ENCODE measurements around the gene TYMP. TPM values are rescaled to one million over a fixed set of nuclear protein-coding genes. Genes with fewer than 3 reads are reported as not detected.

TYMP gene
- total and polyA plus RNA-seq, 2 of the 8 experiments (the other 6 are each of a cell fraction or from before 2014, with no cell fraction given) = 0.43 to 0.48 TPM

DNA sequence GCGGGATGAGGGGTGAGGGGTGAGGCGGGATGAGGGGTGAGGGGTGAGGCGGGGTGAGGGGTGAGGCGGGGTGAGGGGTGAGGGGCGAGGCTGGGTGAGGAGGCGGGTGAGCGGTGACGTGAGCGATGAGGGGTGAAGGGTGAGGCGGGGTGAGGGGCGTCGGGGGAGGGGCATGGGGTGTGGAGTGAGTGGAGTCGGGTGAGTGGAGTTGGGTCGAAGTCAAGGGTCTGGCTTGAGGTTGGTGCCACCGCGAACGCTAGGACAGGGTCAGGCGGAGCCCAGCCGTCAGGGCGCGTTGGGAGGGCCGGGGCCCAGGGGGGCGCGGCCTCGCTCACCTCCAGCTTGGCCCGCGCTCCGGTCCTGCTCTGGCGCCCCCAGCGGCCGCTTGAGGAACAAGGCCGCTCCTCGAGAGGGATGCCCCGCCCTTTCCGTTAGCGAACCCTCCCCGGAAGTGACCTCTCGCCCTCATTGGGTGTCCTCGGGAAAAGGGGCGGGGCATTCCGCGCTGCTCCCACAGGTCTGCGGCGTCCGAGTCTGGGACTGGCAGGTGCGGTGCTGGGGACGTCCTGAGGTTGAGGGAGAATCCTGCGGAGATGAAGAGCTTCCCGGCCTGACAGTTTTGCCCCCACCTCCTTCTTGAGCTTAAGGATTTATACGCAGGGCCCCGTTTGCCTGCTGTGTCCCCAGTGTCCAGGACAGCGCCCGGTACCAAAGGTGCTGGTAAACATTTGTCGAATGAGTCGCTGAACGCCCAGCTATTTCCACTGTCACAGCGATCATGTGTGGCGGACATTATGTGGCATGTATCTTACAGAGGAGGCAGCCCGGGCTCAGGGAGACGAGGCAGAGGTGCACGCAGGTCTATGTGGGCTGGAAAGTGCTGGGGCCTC lies 33.0 kb upstream of the TYMP start, which contains the start of gene SYCE3 (continued):
- TF ChIP-seq EZH2 (IDR thresholded peaks at IDR 0.05; ENCODE audit: low read depth, low read length, severe bottlenecking) (no peak), SAP30 (IDR thresholded peaks at IDR 0.05; ENCODE audit: insufficient read depth, insufficient replicate concordance, low read length) (peak; percentile 64), TEAD4 (IDR thresholded peaks at IDR 0.05; ENCODE audit: low read depth, low read length) (peak; percentile 42; the same call in 1 of the 2 replicates), POLR2AphosphoS5 (IDR thresholded peaks at IDR 0.05; ENCODE audit: low read depth, low read length) (no peak), SUZ12 (IDR thresholded peaks at IDR 0.05; ENCODE audit: low read length) (no peak), KDM1A (IDR thresholded peaks at IDR 0.05; ENCODE audit: borderline replicate concordance, low read length) (no peak), TAF7 (optimal IDR thresholded peaks at IDR 0.05; ENCODE audit: borderline replicate concordance, low read depth, low read length) (no peak), SP1 (IDR thresholded peaks at IDR 0.05; ENCODE audit: low read depth, low read length) (peak; percentile 54; the same call in 1 of the 2 replicates), TBP (IDR thresholded peaks at IDR 0.05; ENCODE audit: low read depth, low read length) (0 out of 2 replicates have a peak, but pooled peaks have one; percentile 43), RBBP5 (IDR thresholded peaks at IDR 0.05; ENCODE audit: borderline replicate concordance, low read depth, low read length) (no peak), JUN (IDR thresholded peaks at IDR 0.05; ENCODE audit: low read depth, low read length) (no peak), SIN3A (conservative IDR thresholded peaks at IDR 0.05 in 1 of 2, IDR thresholded peaks at IDR 0.05 in 1 of 2; ENCODE audit: low read depth in 1 of 2, low read length in 2 of 2) (0 out of 4 replicates have a peak, but pooled peaks of 1 of the 2 experiments have one; percentile 39), SIX5 (IDR thresholded peaks at IDR 0.05; ENCODE audit: low read depth, low read length) (no peak), SIRT6 (IDR thresholded peaks at IDR 0.05; ENCODE audit: low read length) (no peak), CBX8 (IDR thresholded peaks at IDR 0.05; ENCODE audit: borderline replicate concordance, low read depth, low read length) (no peak), BACH1 (IDR thresholded peaks at IDR 0.05; ENCODE audit: low read length) (no peak), RFX5 (IDR thresholded peaks at IDR 0.05; ENCODE audit: borderline replicate concordance, low read depth, low read length) (no peak), SRF (IDR thresholded peaks at IDR 0.05; ENCODE audit: low read depth, low read length) (no peak), SP4 (IDR thresholded peaks at IDR 0.05; ENCODE audit: low read length) (peak; percentile 88), ASH2L (IDR thresholded peaks at IDR 0.05; ENCODE audit: low read length) (no peak), SP2 (IDR thresholded peaks at IDR 0.05; ENCODE audit: low read length) (no peak), GABPA (IDR thresholded peaks at IDR 0.05; ENCODE audit: borderline replicate concordance, insufficient read depth, low read length) (peak; percentile 69; the same call in 1 of the 2 replicates), JUND (IDR thresholded peaks at IDR 0.05; ENCODE audit: low read length) (no peak)
- TF ChIP-seq, protein P1, sequence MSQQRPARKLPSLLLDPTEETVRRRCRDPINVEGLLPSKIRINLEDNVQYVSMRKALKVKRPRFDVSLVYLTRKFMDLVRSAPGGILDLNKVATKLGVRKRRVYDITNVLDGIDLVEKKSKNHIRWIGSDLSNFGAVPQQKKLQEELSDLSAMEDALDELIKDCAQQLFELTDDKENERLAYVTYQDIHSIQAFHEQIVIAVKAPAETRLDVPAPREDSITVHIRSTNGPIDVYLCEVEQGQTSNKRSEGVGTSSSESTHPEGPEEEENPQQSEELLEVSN (IDR thresholded peaks at IDR 0.05) = no peak
